Tibial nerve (tissue), 4 donors: ENCODE results near the gene DDAH2. TPM values are rescaled to one million over a fixed set of nuclear protein-coding genes. Genes with fewer than 3 reads are reported as not detected.

ENCODE experiments used
- DNase-seq, 2 donors: peaks; one replicate each; pipeline ENCODE4 v3.0.0-alpha.2; 2019; ENCODE audit warnings: low spot score in 2 of 2
- H3K27ac ChIP-seq, 4 donors: fragments of 200-600 bp; sonication (generic) in 3 of 4; one replicate each; pipeline ENCODE4 v1.5.1; 2017 to 2019; ENCODE audit warnings: mild to moderate bottlenecking in 1 of 4
- H3K27me3 ChIP-seq, 2 donors: fragments of 200-600 bp; sonication (generic) in 1 of 2; one replicate each; pipeline versions ENCODE4 v1.5.1 to v1.6.0; 2017 to 2019
- H3K36me3 ChIP-seq, 3 donors: fragments of 200-600 bp; sonication (generic); one replicate each; pipeline ENCODE4 v1.5.1; 2018 to 2019
- H3K4me1 ChIP-seq, 4 donors: fragments of 200-600 bp; sonication (generic) in 3 of 4; one replicate each; pipeline ENCODE4 v1.5.1; 2017 to 2019
- H3K4me3 ChIP-seq, 4 donors: fragments of 200-600 bp; sonication (generic) in 3 of 4; one replicate each; pipeline ENCODE4 v1.5.1; 2017 to 2019; ENCODE audit warnings: mild to moderate bottlenecking in 1 of 4, moderate library complexity in 1 of 4
- H3K9me3 ChIP-seq, 4 donors: fragments of 200-600 bp; sonication (generic) in 3 of 4; one replicate each; pipeline ENCODE4 v1.5.1; 2017 to 2019
- EP300 ChIP-seq, 2 donors: sonication (generic); formaldehyde crosslinking; IDR thresholded peaks; one replicate each; pipeline ENCODE4 v1.6.1; 2017; ENCODE audit warnings: antibody characterized with exemption in 2 of 2, mild to moderate bottlenecking in 1 of 2
- POLR2A ChIP-seq, 2 donors: fragments of 450-650 bp; IDR thresholded peaks; one replicate each; pipeline ENCODE4 v1.6.1; 2017; ENCODE audit warnings: antibody characterized with exemption in 2 of 2, mild to moderate bottlenecking in 2 of 2, moderate library complexity in 2 of 2
- WGBS, 2 donors: methylation state at CpG; one replicate each; pipeline ENCODE4 v1.1.5; 2018; 5-methylcytosine and 5-hydroxymethylcytosine counted together
- total RNA-seq, 4 donors: library from RNA; depleted of rRNA; stranded (reverse); fragments of >200 nt; gene quantifications; one replicate each; pipeline ENCODE4 v1.1.0, GENCODE V29; 2016
- TF ChIP-seq, protein P1 (sequence below), 5 experiments: fragments of 200-600 bp in 3 of 5; fragments of 450-650 bp in 2 of 5; sonication (generic) in 3 of 5; IDR thresholded peaks; one replicate each; pipeline ENCODE4 v1.5.1; 2016 to 2019; ENCODE audit warnings: antibody characterized with exemption in 5 of 5, mild to moderate bottlenecking in 3 of 5, moderate library complexity in 2 of 5

DDAH2 gene
- total RNA-seq, 4 donors from 2014 or later: 134 to 193 (median 166) TPM

DNA sequence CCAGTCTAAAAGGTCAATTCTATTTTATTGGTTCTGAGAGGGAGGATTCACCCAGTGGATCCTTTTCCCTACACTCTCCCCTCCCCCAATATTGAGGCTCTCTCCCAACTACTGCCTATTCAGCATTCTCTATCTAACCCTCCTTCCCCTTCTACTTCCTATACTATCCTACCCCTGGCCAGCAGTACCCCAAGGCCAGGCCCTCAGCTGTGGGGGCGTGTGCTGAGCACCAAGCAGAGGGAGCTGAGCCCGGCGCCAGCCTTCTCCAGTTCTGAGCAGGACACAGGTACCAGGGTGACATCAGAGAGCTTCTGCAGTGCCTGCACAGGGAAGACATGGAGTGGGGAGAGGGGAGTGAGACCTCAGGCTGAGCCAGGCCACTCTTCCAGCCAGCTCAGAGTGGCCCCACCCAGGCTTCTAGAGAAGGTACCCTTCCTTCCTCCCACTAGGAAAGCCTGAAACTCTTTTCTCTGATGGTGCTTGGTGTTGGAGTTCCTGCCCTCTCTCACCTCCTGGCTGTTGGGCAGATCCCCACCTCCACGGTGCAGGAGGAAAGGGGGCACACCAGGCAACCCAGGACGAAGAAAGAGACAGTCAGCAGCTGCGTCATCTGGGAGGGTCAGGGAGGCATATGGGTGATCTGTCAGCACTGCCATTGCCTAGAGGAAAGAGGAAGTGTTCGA lies 1.9 kb downstream of the DDAH2 start:
- WGBS, 2 donors: 57 to 72% methylated on average over 7 of the region's 7 CpGs
- peak overlapping the region; percentile 92 to 100 (median 98) for H3K27ac ChIP-seq
- H3K9me3 ChIP-seq: no peaks in the 10 kb centered on the region
- no peak for TF ChIP-seq EP300 (IDR thresholded peaks at IDR 0.05)
- peak in 1 of 2 donors; percentile 20 for TF ChIP-seq POLR2A (IDR thresholded peaks at IDR 0.05)
- no peaks in the 10 kb centered on the region for H3K27me3 ChIP-seq
- no peak overlapping the region for H3K4me3 ChIP-seq
- H3K4me1 ChIP-seq: peaks cover 0 to 43% (median 16%) of the 10 kb centered on the region in 4 donors
- DNase-seq: no peak
- H3K36me3 ChIP-seq: peaks cover 0 to 48% (median 0%) of the 10 kb centered on the region in 3 donors

DNA sequence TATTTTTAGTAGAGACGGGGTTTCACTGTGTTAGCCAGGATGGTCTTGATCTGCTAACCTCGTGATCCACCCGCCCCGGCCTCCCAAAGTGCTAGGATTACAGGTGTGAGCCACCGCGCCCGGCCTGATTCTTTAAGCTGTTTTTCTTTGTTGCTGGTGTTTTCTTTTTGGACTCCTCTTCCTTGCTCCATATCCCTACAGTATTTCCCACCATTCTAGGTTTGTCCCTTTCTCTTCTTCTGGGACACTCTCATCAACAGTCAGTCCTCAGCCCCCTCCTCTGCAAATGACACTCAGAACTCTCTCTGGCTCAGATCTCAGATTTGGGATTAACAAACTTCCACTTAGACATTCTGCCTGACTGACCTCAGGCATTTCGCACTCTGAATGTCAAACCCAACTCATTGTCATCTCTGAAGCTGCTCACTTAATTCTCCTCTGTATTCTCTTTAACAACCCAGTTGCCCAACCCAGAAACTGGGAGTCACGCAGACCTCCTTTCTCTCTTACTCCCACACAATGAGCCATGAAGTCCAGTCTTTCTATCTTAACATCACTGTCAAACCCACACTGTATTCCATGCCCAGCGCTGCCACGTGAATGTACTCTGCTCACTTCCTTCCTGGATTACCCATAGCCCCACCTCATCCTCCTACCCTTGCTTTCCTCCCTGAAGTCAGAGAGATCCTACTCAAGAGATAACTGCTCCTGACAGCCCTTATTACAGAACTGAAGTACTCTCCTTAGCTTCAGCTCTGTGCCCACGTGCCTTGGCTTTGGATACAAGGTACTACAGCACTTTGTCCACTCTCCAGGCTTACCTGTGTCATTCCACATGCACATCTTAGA lies 3.4 kb downstream of the DDAH2 start:
- Histone ChIP-seq H3K36me3 (peaks cover 0 to 33% (median 0%) of the 10 kb centered on the region in 3 donors), H3K27ac (peak overlapping the region in 1 of 4 donors; percentile 100), H3K4me1 (peaks cover 0 to 36% (median 16%) of the 10 kb centered on the region in 4 donors), H3K9me3 (no peaks in the 10 kb centered on the region), H3K4me3 (no peak overlapping the region), H3K27me3 (no peaks in the 10 kb centered on the region)
- TF ChIP-seq EP300 (IDR thresholded peaks at IDR 0.05) (no peak), POLR2A (IDR thresholded peaks at IDR 0.05) (no peak)
- TF ChIP-seq, protein P1, sequence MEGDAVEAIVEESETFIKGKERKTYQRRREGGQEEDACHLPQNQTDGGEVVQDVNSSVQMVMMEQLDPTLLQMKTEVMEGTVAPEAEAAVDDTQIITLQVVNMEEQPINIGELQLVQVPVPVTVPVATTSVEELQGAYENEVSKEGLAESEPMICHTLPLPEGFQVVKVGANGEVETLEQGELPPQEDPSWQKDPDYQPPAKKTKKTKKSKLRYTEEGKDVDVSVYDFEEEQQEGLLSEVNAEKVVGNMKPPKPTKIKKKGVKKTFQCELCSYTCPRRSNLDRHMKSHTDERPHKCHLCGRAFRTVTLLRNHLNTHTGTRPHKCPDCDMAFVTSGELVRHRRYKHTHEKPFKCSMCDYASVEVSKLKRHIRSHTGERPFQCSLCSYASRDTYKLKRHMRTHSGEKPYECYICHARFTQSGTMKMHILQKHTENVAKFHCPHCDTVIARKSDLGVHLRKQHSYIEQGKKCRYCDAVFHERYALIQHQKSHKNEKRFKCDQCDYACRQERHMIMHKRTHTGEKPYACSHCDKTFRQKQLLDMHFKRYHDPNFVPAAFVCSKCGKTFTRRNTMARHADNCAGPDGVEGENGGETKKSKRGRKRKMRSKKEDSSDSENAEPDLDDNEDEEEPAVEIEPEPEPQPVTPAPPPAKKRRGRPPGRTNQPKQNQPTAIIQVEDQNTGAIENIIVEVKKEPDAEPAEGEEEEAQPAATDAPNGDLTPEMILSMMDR (IDR thresholded peaks at IDR 0.05): no peak
- DNase-seq: no peak
- 81 to 82% methylated on average over 12 of the region's 12 CpGs for WGBS, 2 donors

DNA sequence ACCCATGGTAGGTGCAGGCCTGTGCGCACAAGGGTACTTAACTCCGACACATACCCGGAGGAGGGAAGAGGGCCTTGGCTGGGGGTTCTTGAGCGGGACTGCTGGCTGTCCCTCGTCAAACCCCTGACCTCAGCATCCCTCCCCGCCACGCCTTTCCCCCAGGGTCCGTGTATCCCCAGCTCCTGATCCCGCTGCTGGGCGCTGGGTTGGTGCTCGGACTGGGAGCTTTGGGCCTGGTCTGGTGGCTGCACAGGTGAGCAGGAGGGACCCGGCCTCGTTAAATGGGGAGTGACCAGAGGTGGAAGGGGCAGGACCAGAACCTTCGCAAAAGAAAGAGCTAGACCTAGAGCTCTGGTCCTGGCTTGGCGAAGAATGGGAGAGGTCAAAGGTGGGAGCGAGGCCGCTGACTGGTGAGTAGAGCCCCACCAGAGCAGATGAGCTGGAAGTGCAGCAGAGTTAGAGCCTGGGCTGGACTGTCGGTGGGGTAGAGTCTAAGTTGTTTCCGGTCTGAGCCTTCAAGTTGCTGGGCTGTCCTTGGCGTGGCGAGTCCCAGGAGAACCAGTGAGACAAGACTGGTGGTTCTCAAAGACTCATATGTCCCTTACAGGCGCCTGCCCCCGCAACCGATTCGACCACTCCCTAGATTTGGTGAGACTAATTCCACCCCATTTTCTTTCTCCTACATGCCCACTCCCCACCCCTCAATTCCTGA lies 5.0 kb downstream of the DDAH2 start:
- no peak for DNase-seq
- Histone ChIP-seq H3K36me3 (peaks cover 0 to 31% (median 0%) of the 10 kb centered on the region in 3 donors), H3K27me3 (no peaks in the 10 kb centered on the region), H3K27ac (no peak overlapping the region), H3K4me3 (no peak overlapping the region), H3K9me3 (no peaks in the 10 kb centered on the region), H3K4me1 (peaks cover 0 to 30% (median 16%) of the 10 kb centered on the region in 4 donors)
- TF ChIP-seq, protein P1 (IDR thresholded peaks at IDR 0.05): no peak
- TF ChIP-seq EP300 (IDR thresholded peaks at IDR 0.05) (no peak), POLR2A (IDR thresholded peaks at IDR 0.05) (no peak)
- 71 to 80% methylated on average over 25 of the region's 25 CpGs for WGBS, 2 donors

DNA sequence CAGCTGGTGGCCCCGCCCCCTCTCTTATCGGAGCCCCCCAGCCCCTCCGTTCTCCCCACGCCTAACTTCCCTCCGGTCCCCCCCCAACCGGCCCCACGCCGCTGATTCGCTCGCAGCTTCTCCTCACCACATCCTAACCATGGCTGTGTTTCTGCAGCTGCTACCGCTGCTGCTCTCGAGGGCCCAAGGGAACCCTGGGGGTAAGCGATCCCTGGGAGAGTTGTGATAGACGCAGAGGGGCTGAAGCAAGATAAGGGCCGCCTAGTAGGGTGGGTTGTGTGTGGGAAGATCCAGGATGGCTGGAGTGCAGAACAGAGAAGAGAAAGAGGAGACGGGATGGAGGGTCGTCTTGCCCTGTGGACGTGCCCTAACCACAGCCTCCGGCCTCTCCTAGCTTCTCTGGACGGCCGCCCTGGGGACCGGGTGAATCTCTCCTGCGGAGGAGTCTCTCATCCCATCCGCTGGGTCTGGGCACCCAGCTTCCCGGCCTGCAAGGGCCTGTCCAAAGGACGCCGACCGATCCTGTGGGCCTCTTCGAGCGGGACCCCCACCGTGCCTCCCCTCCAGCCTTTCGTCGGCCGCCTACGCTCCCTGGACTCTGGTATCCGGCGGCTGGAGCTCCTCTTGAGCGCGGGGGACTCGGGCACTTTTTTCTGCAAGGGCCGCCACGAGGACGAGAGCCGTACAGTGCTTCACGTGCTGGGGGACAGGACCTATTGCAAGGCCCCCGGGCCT lies 5.7 kb downstream of the DDAH2 start, which contains the start of gene MPIG6B:
TSS of gene MPIG6B (plus strand) at position 129 of the 735 bp plus-strand sequence. CDS start at position 140, 11 bp downstream.
- no peaks in the 10 kb centered on the region for H3K9me3 ChIP-seq
- WGBS, 2 donors: 64 to 75% methylated on average over 36 to 46 of the region's 46 CpGs
- H3K27me3 ChIP-seq: no peaks in the 10 kb centered on the region
- H3K27ac ChIP-seq: no peak within 1 kb of the TSS
- H3K36me3 ChIP-seq: peaks cover 0 to 31% (median 0%) of the 10 kb centered on the region in 3 donors
- no peak within 1 kb of the TSS for H3K4me3 ChIP-seq
- no peak for DNase-seq
- TF ChIP-seq EP300 (IDR thresholded peaks at IDR 0.05) (no peak), POLR2A (IDR thresholded peaks at IDR 0.05) (no peak)
- TF ChIP-seq, protein P1 (IDR thresholded peaks at IDR 0.05): no peak
- H3K4me1 ChIP-seq: peaks cover 0 to 23% (median 11%) of the 10 kb centered on the region in 4 donors

DNA sequence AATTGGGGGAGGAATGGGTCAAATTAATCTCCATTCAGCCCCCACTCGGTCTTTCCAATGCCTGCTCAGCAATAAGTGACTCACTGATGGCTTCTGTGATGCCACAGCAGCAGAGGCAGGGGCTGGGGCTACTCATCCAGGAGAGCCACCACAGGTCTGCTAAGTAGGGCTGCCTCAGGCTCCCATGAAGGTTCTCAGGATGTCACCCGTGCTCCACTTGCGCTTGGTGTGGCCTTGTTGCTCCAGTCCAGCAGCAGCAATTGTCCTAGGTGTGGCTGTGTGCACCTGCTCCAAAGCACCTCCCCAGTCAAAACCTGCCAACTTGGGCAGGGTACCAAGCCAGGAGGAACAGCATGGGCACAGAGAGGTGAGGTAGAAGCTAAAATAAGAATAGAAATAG lies 6.9 kb downstream of the DDAH2 start:
- Histone ChIP-seq H3K27me3 (no peaks in the 10 kb centered on the region), H3K4me3 (no peak overlapping the region), H3K9me3 (no peaks in the 10 kb centered on the region), H3K4me1 (peaks cover 0 to 10% (median under 1%) of the 10 kb centered on the region in 4 donors), H3K36me3 (peaks cover 0 to 22% (median 0%) of the 10 kb centered on the region in 3 donors), H3K27ac (no peak overlapping the region)
- DNase-seq: no peak
- WGBS, 2 donors: 82 to 84% methylated on average over 3 of the region's 3 CpGs
- TF ChIP-seq, protein P1 (IDR thresholded peaks at IDR 0.05): no peak
